ENCODE measurements around the gene SLC7A7. TPM values are rescaled to one million over a fixed set of nuclear protein-coding genes. Genes with fewer than 3 reads are reported as not detected.
A peak's percentile ranks its signal among the peaks of the same experiment; 100 is the strongest.

The SLC7A7 gene
- total and polyA plus RNA-seq, 2 of the 13 experiments (the other 11 are each of a cell fraction or from before 2014, with no cell fraction given), result 0.13 to 0.63 TPM

DNA sequence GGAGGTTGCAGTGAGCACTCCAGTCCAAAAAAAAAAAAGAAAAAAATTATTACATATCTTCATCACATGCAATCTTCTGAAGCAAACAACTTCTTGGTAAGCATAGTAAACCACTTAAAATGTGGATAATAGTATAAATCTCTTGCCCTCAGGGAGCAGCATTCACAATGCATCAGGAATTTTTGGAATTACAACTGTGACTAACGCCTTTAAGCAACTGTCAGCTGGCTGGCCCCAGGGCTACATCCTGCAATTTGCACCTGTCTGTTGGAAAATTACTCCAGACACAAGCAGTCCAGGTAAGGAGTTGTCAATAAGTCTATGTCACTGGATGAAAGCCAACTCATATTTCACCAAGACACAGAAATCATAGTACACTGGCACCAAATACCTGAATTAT is 5.5 kb upstream of the SLC7A7 start (continued):
- TF ChIP-seq RFXAP (CRISPR knock-in tag; IDR thresholded peaks at IDR 0.05; ENCODE audit: borderline replicate concordance) (no peak), ZNF414 (CRISPR knock-in tag; IDR thresholded peaks at IDR 0.05) (no peak), PHF20 (CRISPR knock-in tag; IDR thresholded peaks at IDR 0.05) (0 out of 2 replicates have a peak, but pooled peaks have one; percentile 30), ZZZ3 (CRISPR knock-in tag; IDR thresholded peaks at IDR 0.05; ENCODE audit: borderline replicate concordance) (no peak), ARHGAP35 (CRISPR knock-in tag; IDR thresholded peaks at IDR 0.05; ENCODE audit: borderline replicate concordance) (no peak), ZFP36 (IDR thresholded peaks at IDR 0.05; ENCODE audit: borderline replicate concordance, low read depth, low read length, partially characterized antibody) (no peak), SIN3A (IDR thresholded peaks at IDR 0.05; ENCODE audit: borderline replicate concordance, low read depth, low read length) (0 out of 2 replicates have a peak, but pooled peaks have one; percentile 13)
- TF ChIP-seq, protein P1, sequence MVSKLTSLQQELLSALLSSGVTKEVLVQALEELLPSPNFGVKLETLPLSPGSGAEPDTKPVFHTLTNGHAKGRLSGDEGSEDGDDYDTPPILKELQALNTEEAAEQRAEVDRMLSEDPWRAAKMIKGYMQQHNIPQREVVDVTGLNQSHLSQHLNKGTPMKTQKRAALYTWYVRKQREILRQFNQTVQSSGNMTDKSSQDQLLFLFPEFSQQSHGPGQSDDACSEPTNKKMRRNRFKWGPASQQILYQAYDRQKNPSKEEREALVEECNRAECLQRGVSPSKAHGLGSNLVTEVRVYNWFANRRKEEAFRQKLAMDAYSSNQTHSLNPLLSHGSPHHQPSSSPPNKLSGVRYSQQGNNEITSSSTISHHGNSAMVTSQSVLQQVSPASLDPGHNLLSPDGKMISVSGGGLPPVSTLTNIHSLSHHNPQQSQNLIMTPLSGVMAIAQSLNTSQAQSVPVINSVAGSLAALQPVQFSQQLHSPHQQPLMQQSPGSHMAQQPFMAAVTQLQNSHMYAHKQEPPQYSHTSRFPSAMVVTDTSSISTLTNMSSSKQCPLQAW (CRISPR knock-in tag; IDR thresholded peaks at IDR 0.05), result no peak
- TF ChIP-seq, protein P2, sequence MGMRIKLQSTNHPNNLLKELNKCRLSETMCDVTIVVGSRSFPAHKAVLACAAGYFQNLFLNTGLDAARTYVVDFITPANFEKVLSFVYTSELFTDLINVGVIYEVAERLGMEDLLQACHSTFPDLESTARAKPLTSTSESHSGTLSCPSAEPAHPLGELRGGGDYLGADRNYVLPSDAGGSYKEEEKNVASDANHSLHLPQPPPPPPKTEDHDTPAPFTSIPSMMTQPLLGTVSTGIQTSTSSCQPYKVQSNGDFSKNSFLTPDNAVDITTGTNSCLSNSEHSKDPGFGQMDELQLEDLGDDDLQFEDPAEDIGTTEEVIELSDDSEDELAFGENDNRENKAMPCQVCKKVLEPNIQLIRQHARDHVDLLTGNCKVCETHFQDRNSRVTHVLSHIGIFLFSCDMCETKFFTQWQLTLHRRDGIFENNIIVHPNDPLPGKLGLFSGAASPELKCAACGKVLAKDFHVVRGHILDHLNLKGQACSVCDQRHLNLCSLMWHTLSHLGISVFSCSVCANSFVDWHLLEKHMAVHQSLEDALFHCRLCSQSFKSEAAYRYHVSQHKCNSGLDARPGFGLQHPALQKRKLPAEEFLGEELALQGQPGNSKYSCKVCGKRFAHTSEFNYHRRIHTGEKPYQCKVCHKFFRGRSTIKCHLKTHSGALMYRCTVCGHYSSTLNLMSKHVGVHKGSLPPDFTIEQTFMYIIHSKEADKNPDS (CRISPR knock-in tag; IDR thresholded peaks at IDR 0.05), result 0 out of 2 replicates have a peak, but pooled peaks have one; percentile 33

All from HepG2 (cell line).